Keratinocyte (primary cell): Measurements from ENCODE around the gene CRB2. TPM values are rescaled to one million over a fixed set of nuclear protein-coding genes. Genes with fewer than 3 reads are reported as not detected.
"Not testable (repeated sequence)": the region's sequence is repeated elsewhere in the genome, so short reads cannot be mapped to it uniquely, and the experiment has no call there.

Experiments used
- DNase-seq: peaks from one replicate; pipeline ENCODE4 v3.0.0-alpha.2; 2011; ENCODE audit warnings: low read depth, missing footprints, low spot score
- FAIRE-seq: peaks from 2 replicates; lab custom pipeline; 2011; peaks lifted over from hg19 to GRCh38; lab: Jason Lieb, UNC
- H2AFZ ChIP-seq: 2 replicates; pipeline ENCODE4 v1.6.0; 2012; ENCODE audit warnings: low read length, control low read depth, inconsistent platforms; ENCODE audit not compliant: control insufficient read depth
- H3K27ac ChIP-seq: 2 replicates; pipeline ENCODE4 v1.5.1; 2011; ENCODE audit warnings: low read length; ENCODE audit not compliant: control insufficient read depth, insufficient read depth
- H3K27me3 ChIP-seq: 3 replicates; pipeline ENCODE4 v1.6.0; 2011; ENCODE audit warnings: low read length; ENCODE audit not compliant: control insufficient read depth, insufficient read depth; ENCODE audit errors: extremely low read depth
- H3K36me3 ChIP-seq, 2 experiments: 2 replicates in 1 of 2; 3 replicates in 1 of 2; pipeline ENCODE4 v1.5.1; 2011; ENCODE audit warnings: low read length in 2 of 2, mild to moderate bottlenecking in 1 of 2; ENCODE audit not compliant: control insufficient read depth in 2 of 2, insufficient read depth in 2 of 2; ENCODE audit errors: extremely low read depth in 1 of 2
- H3K4me1 ChIP-seq: 3 replicates; pipeline ENCODE4 v1.5.1; 2011; ENCODE audit warnings: low read length; ENCODE audit not compliant: control insufficient read depth, insufficient read depth; ENCODE audit errors: extremely low read depth
- H3K4me2 ChIP-seq: 3 replicates; pipeline ENCODE4 v1.6.0; 2011; ENCODE audit warnings: low read depth, low read length; ENCODE audit not compliant: control insufficient read depth, insufficient read depth; ENCODE audit errors: extremely low read depth
- H3K4me3 ChIP-seq, 3 experiments: fragments of 200-600 bp in 1 of 3; sonication (generic) in 1 of 3; 2 replicates in 2 of 3; 3 replicates in 1 of 3; pipeline ENCODE4 v1.5.1; 2011 to 2016; ENCODE audit warnings: low read length in 3 of 3, mild to moderate bottlenecking in 3 of 3, control low read depth in 2 of 3, inconsistent platforms in 1 of 3, low read depth in 1 of 3, mixed read lengths in 1 of 3, mixed run types in 1 of 3, moderate library complexity in 1 of 3; ENCODE audit not compliant: control insufficient read depth in 2 of 3, insufficient read depth in 2 of 3; ENCODE audit errors: extremely low read depth in 1 of 3
- H3K79me2 ChIP-seq: 2 replicates; pipeline ENCODE4 v1.6.0; 2012; ENCODE audit warnings: low read length; ENCODE audit not compliant: control insufficient read depth, insufficient read depth
- H3K9ac ChIP-seq: 3 replicates; pipeline ENCODE4 v1.6.0; 2011; ENCODE audit warnings: low read length; ENCODE audit not compliant: control insufficient read depth, insufficient read depth; ENCODE audit errors: extremely low read depth
- H3K9me1 ChIP-seq: 3 replicates; pipeline ENCODE4 v1.6.0; 2011; ENCODE audit warnings: low read length; ENCODE audit not compliant: control insufficient read depth, insufficient read depth; ENCODE audit errors: extremely low read depth
- H3K9me3 ChIP-seq: 2 replicates; pipeline ENCODE4 v1.5.1; 2012; ENCODE audit warnings: low read depth, low read length; ENCODE audit not compliant: control insufficient read depth
- H4K20me1 ChIP-seq: 3 replicates; pipeline ENCODE4 v1.6.0; 2011; ENCODE audit warnings: low read length; ENCODE audit not compliant: control insufficient read depth, insufficient read depth; ENCODE audit errors: extremely low read depth
- EZH2 ChIP-seq: IDR thresholded peaks from one replicate; pipeline ENCODE4 v1.6.1; 2012; ENCODE audit warnings: inconsistent platforms, mild to moderate bottlenecking, low read length, moderate library complexity
- dilution Hi-C: fragments of 300-500 bp; cut with MboI; formaldehyde crosslinking; loops from one replicate; pipeline ENCODE4 v1.7.0; 2020; ENCODE audit warnings: low sequenced_read_pairs; ENCODE audit not compliant: extremely low pct_ligation_motif_present
- polyA plus RNA-seq, 5 experiments: library from polyadenylated mRNA; depleted of rRNA in 3 of 5; stranded (reverse) in 3 of 5; stranded (forward) in 1 of 5; unstranded in 1 of 5; fragments of >200 nt; gene quantifications; 1 replicate in 1 of 5; 2 replicates in 3 of 5; 3 replicates in 1 of 5; pipeline versions ENCODE4 v1.2.1 to v1.2.3, GENCODE V29; 2011 to 2012; ENCODE audit warnings: missing spikeins in 2 of 5, low read depth in 1 of 5, low replicate concordance in 1 of 5
- TF ChIP-seq, protein P1 (sequence below), 3 experiments: IDR thresholded peaks in 1 of 3; conservative IDR thresholded peaks in 1 of 3; optimal IDR thresholded peaks in 1 of 3; 2 replicates in 2 of 3; 3 replicates in 1 of 3; pipeline versions ENCODE3 to v1.5.1; 2011; ENCODE audit warnings: low read length in 3 of 3, mild to moderate bottlenecking in 3 of 3, moderate library complexity in 2 of 3, control low read depth in 1 of 3, inconsistent platforms in 1 of 3; ENCODE audit not compliant: insufficient read depth in 2 of 3; ENCODE audit errors: extremely low read depth in 1 of 3

The CRB2 gene
- polyA plus RNA-seq, 1 donor (not counting 4 experiments of a cell fraction or from before 2014, with no cell fraction given): not detected

DNA sequence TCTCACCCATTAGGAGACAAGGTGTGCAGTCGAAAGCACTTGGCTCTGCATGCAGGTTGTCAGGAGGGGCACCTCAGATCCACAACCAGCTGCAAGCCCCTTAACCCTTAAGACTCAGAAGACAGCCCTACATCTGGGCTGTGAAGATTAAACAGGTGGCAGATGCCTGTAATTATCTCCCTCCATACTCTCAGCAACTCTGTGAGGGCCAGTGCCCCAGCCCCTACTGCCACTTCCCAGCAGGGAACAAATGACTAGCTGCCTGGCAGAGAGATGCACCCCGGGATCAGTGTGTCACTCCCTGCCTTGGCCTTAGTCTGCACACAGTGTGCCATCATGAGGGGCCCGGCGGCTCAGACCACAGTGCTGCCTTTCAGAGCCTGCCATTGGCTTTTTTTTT is 42.0 kb downstream of the CRB2 start:
- no peak for FAIRE-seq
- H3K36me3 ChIP-seq: no peaks in the 10 kb centered on the region
- no peaks in the 10 kb centered on the region for H3K9me3 ChIP-seq
- no peak overlapping the region for H3K27ac ChIP-seq
- H3K79me2 ChIP-seq: no peaks in the 10 kb centered on the region
- no peak for TF ChIP-seq EZH2
- TF ChIP-seq, protein P1, sequence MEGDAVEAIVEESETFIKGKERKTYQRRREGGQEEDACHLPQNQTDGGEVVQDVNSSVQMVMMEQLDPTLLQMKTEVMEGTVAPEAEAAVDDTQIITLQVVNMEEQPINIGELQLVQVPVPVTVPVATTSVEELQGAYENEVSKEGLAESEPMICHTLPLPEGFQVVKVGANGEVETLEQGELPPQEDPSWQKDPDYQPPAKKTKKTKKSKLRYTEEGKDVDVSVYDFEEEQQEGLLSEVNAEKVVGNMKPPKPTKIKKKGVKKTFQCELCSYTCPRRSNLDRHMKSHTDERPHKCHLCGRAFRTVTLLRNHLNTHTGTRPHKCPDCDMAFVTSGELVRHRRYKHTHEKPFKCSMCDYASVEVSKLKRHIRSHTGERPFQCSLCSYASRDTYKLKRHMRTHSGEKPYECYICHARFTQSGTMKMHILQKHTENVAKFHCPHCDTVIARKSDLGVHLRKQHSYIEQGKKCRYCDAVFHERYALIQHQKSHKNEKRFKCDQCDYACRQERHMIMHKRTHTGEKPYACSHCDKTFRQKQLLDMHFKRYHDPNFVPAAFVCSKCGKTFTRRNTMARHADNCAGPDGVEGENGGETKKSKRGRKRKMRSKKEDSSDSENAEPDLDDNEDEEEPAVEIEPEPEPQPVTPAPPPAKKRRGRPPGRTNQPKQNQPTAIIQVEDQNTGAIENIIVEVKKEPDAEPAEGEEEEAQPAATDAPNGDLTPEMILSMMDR (optimal IDR thresholded peaks at IDR 0.05 in 1 of 3, IDR thresholded peaks at IDR 0.05 in 1 of 3, conservative IDR thresholded peaks at IDR 0.05 in 1 of 3; ENCODE audit: extremely low read depth in 1 of 3, insufficient read depth in 2 of 3, low read length in 3 of 3): no peak
- H3K9ac ChIP-seq: no peak overlapping the region
- no peak overlapping the region for H2AFZ ChIP-seq
- DNase-seq: no peak
- dilution Hi-C loops: no loop called here
- H4K20me1 ChIP-seq: no peaks in the 10 kb centered on the region
- no peak overlapping the region for H3K4me3 ChIP-seq
- H3K4me1 ChIP-seq: no peaks in the 10 kb centered on the region
- H3K9me1 ChIP-seq: no peaks in the 10 kb centered on the region
- H3K27me3 ChIP-seq: no peaks in the 10 kb centered on the region
- no peak overlapping the region for H3K4me2 ChIP-seq

DNA sequence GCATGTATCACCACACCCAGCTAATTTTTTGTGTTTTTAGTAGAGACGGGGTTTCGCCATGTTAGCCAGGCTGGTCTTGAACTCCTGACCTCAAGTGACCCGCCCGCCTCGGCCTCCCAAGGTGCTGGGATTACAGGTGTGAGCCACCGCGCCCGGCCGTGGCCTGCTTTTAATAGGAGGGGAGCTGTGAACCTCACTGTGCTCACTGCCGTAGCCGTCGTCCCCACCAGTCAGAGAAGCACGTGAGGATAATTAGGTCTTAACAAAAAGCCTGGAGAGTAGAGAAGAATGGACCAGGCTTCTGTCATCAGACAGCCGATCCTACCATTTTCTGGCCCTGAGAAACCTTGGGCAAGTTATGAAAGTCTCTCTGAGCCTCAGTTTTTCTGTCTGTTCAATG is 42.9 kb downstream of the CRB2 start:
- H3K27ac ChIP-seq, dilution Hi-C loops, H3K4me3 ChIP-seq, H3K27me3 ChIP-seq, H3K9ac ChIP-seq, H4K20me1 ChIP-seq, H3K79me2 ChIP-seq, DNase-seq, H3K4me1 ChIP-seq, H3K9me3 ChIP-seq, H3K9me1 ChIP-seq, H3K36me3 ChIP-seq, H2AFZ ChIP-seq, H3K4me2 ChIP-seq, FAIRE-seq: not testable (repeated sequence)

DNA sequence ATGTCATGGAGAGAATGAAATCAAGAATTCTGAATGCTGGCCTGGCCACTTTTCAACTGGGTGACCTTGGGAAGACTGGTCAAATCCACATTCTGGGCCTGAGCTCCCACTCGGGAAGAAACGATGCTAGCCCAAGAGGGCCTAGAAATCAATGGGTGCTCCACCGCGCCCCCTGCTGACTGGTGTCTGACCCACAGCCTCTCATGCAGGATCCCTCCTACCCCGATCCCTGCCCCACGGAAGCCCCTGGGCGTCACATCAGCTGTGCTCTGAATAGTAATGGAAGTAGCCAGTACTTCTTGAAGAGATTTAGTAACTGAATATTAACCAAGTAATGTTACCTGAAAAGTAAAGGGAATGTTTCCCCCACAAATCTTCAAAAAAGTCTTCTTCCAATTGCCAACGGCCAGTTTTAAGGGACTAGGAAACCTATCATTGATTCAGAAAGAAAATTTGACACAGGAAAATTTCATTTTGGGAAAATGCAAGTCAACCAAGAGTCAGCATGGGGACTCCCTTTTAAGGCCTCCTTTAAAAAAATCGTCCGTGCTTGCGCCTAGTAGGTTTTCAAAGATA is 43.9 kb downstream of the CRB2 start:
- H3K4me2 ChIP-seq: no peak overlapping the region
- no peak overlapping the region for H3K4me3 ChIP-seq
- H3K4me1 ChIP-seq: no peaks in the 10 kb centered on the region
- no peaks in the 10 kb centered on the region for H3K36me3 ChIP-seq
- dilution Hi-C loops: no loop called here
- no peaks in the 10 kb centered on the region for H3K9me3 ChIP-seq
- H3K27ac ChIP-seq: no peak overlapping the region
- no peak overlapping the region for H2AFZ ChIP-seq
- DNase-seq: no peak
- H3K9me1 ChIP-seq: no peaks in the 10 kb centered on the region
- H3K79me2 ChIP-seq: no peaks in the 10 kb centered on the region
- H3K27me3 ChIP-seq: no peaks in the 10 kb centered on the region
- no peak overlapping the region for H3K9ac ChIP-seq
- no peak for TF ChIP-seq EZH2
- TF ChIP-seq, protein P1 (optimal IDR thresholded peaks at IDR 0.05 in 1 of 3, IDR thresholded peaks at IDR 0.05 in 1 of 3, conservative IDR thresholded peaks at IDR 0.05 in 1 of 3; ENCODE audit: extremely low read depth in 1 of 3, insufficient read depth in 2 of 3, low read length in 3 of 3): peak; percentile 47 to 62 (median 52)
- FAIRE-seq: no peak
- no peaks in the 10 kb centered on the region for H4K20me1 ChIP-seq
